HPDE6-E6E7 (cell line): ENCODE measurements around the gene MEGF6.
"Not testable (repeated sequence)": the region's sequence is repeated elsewhere in the genome, so short reads cannot be mapped to it uniquely, and the experiment has no call there.

Experiments used
- DNase-seq: peaks from one replicate; pipeline ENCODE4 v3.0.0; 2011; ENCODE audit warnings: missing footprints; ENCODE audit errors: extremely low spot score

The MEGF6 gene

GRCh38 chr1:3575515-3575914 lies 35.8 kb downstream of the MEGF6 start:
- DNase-seq: not testable (repeated sequence)

- DNase-seq: no peak
Measured at GRCh38 chr1:3573500-3573899, 37.8 kb downstream of the MEGF6 start.

DNA sequence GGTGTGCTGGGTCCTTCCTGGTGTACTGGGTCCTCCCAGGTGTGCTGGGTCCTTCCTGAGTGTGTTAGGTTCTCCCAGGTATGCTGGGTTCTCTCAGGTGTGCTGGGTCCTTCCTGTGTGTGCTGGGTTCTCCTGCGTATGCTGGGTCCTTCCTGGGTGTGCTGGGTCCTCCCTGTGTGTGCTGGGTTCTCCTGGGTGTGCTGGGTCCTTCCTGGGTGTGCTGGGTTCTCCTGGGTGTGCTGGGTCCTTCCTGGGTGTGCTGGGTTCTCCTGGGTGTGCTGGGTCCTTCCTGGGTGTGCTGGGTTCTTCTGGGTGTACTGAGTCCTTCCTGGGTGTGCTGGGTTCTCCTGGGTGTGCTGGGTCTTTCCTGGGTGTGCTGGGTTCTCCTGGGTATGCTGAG lies 38.7 kb downstream of the MEGF6 start:
- DNase-seq: not testable (repeated sequence)

- DNase-seq: no peak
Measured at GRCh38 chr1:3571263-3571662, 40.0 kb downstream of the MEGF6 start.

GRCh38 chr1:3570066-3570986 lies 41.0 kb downstream of the MEGF6 start:
- no peak for DNase-seq

- no peak for DNase-seq
Measured at GRCh38 chr1:3569436-3569835, 41.9 kb downstream of the MEGF6 start.

GRCh38 chr1:3568815-3569435 lies 42.4 kb downstream of the MEGF6 start:
- no peak for DNase-seq

GRCh38 chr1:3566951-3567804 lies 44.1 kb downstream of the MEGF6 start:
- no peak for DNase-seq

- no peak for DNase-seq
Measured at GRCh38 chr1:3566003-3566885, 45.1 kb downstream of the MEGF6 start.

DNA sequence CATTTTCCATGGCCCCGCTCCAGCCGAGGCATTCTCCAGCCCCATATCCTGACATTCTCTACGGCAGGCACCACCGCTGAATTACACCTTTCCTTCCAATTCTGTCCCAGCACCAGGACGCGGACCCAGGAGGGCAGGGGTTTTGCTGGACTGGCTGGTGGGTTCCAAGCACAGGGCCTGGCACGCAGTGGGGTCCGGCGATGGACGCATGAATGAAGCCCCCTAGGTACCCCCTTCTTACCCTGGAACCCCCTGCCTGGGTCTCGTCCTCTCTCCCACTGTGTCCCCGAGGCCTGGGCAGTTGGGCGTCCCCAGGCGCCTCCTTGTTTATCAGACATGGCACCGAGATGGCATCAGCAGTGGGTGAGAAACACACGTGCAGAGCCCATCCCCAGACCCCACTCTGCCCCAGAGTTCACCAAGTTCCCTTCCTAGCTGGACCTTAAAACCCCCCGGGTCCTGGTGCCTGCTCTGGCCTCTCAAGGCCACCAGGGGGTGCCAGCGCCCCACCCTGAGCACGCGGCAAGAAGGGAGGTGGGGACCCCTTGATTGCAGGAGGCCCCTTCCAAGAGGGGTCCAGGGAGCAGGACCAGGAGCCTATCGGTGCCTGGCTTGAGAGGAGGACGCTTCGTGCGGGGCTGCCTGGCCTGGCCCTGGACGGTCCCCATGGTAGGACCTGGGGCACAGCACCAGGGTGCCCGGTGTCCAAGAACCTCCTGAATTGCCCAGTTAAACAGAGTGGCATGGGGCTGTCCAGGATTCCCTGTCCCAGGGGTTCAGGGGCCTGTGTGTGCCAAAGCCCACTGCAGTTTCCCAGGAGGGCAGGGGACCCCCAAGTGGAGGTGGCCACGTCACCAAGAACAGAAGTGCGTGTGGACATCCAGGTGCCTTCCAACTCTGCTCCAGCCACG lies 46.1 kb downstream of the MEGF6 start:
- peak; percentile 67 for DNase-seq

DNA sequence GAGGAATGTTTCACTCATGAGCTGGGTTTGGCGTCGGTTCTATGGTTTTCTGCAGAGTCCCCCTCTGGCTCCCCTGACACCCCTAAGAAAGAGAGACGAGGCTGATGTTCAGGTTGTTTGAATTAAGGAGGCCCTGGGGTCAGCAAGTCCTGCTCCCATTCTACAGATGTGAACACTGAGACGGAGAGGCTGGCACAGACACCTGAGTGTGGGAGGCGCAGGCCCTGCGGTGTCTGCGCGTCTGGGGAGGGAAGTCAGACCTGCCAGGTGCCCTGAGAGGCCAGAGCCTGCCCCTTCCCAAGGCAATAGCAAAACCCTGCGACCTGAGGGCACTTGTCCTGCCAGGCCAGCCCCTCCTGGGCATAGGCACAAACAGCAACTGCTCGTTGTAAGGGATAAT lies 47.7 kb downstream of the MEGF6 start:
- no peak for DNase-seq

GRCh38 chr1:3563125-3563524 lies 48.2 kb downstream of the MEGF6 start:
- no peak for DNase-seq

DNA sequence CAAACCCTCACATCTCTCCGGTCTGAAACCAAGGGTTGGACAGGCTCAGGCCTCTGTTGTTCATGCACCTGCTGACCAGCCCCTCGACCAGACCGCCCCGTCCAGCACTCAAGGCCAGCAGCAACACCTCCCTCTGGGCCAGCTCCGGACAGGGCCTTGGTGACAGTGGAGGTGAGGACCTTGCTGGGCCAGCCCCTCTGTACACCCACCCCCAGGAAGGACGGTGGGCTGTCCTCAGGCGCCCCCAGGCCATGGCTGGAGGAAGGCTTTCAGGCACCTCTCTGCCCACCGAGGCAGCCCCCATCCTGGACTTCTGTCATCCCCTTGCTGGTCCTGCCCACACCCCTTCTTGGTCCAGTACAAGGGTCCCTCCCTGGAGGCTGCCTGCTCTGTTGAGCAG lies 48.6 kb downstream of the MEGF6 start:
- DNase-seq: no peak

GRCh38 chr1:3561702-3562101 lies 49.6 kb downstream of the MEGF6 start:
- no peak for DNase-seq

GRCh38 chr1:3560981-3561380 lies 50.3 kb downstream of the MEGF6 start:
- DNase-seq: no peak

- no peak for DNase-seq
Measured at GRCh38 chr1:3560251-3560871, 50.9 kb downstream of the MEGF6 start.

DNA sequence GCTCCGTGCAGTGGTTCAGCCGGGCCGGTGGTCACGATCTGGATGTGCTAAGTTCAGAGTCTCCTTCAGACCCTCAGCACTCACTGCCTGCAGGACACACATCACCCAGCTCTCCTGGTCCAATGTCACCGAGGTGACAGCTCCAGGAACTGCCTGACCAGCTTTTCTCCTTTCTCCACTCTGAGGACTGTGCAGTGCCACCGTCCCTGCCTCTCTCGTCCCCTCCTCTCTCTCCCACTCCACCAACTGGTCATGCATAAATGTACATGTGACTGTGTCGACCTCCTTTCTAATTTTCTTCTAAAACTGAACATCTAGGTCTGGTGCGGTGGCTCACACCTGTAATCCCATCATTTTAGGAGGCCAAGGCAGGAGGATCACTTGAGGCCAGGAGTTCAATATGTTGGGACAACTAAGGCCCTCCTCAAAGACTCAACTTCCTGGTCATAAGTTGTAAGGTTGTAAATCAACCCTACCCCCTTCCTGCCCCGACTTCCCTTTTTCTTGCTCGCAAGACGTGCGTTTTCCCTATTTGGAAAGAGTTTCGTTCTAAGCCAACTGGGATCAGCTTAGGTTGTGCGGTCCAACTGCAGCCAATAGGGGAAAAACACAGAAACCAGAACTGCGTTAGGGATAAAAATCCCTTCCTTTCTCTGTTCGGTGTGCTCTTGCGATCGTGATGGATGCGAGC lies 53.1 kb downstream of the MEGF6 start:
- DNase-seq: no peak

- no peak for DNase-seq
Measured at GRCh38 chr1:3557366-3557765, 53.9 kb downstream of the MEGF6 start.

DNA sequence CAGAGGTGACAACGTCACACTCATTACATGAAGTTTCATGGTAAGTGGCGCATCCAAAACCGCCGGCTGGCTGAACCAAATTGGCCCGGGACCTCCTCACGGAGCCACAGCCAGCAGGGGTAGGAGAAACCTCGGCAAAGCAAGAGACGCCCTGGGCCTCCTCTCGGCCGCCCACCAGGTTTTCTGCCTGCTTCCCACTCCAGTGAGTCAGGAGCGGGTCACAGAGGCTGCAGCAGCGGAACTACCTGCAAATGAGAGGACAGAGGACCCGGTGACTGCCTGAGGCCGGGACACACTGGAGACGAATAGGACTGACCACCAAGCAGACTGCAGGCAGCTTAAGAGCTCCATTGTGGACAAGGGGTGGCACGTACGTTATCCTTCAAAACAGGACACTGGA lies 55.0 kb downstream of the MEGF6 start:
- no peak for DNase-seq
